ENCODE measurements around the gene PKN2.

PKN2 gene

GRCh38 chr1:88661951-88662699, 21.9 kb upstream of the PKN2 start:
- TF ChIP-seq POLR2A (IDR thresholded peaks at IDR 0.05; ENCODE audit: extremely low read depth, insufficient read length), result no peak
- no peak for TF ChIP-seq CTCF (IDR thresholded peaks at IDR 0.05; ENCODE audit: low read depth, low read length)
- TF ChIP-seq MAX (IDR thresholded peaks at IDR 0.05; ENCODE audit: low read depth, low read length), result no peak
- TF ChIP-seq MYC (IDR thresholded peaks at IDR 0.05; ENCODE audit: low read depth, low read length), result no peak
- DNase-seq (ENCODE audit: low read depth), result no peak
- H3K4me3 ChIP-seq (ENCODE audit: low read depth, low read length), result no peak overlapping the region

GRCh38 chr1:88662723-88663122, 21.4 kb upstream of the PKN2 start:
- TF ChIP-seq MYC (IDR thresholded peaks at IDR 0.05; ENCODE audit: low read depth, low read length) (no peak), CTCF (IDR thresholded peaks at IDR 0.05; ENCODE audit: low read depth, low read length) (no peak), POLR2A (IDR thresholded peaks at IDR 0.05; ENCODE audit: extremely low read depth, insufficient read length) (no peak), MAX (IDR thresholded peaks at IDR 0.05; ENCODE audit: low read depth, low read length) (no peak)
- no peak overlapping the region for H3K4me3 ChIP-seq (ENCODE audit: low read depth, low read length)
- DNase-seq (ENCODE audit: low read depth), result no peak

GRCh38 chr1:88668405-88668804, 15.7 kb upstream of the PKN2 start:
- no peak for DNase-seq (ENCODE audit: low read depth)
- TF ChIP-seq MYC (IDR thresholded peaks at IDR 0.05; ENCODE audit: low read depth, low read length) (no peak), MAX (IDR thresholded peaks at IDR 0.05; ENCODE audit: low read depth, low read length) (no peak), POLR2A (IDR thresholded peaks at IDR 0.05; ENCODE audit: extremely low read depth, insufficient read length) (no peak), CTCF (IDR thresholded peaks at IDR 0.05; ENCODE audit: low read depth, low read length) (no peak)
- no peak overlapping the region for H3K4me3 ChIP-seq (ENCODE audit: low read depth, low read length)

GRCh38 chr1:88670462-88670861, 13.6 kb upstream of the PKN2 start:
- DNase-seq (ENCODE audit: low read depth), result no peak
- H3K4me3 ChIP-seq (ENCODE audit: low read depth, low read length), result no peak overlapping the region
- no peak for TF ChIP-seq CTCF (IDR thresholded peaks at IDR 0.05; ENCODE audit: low read depth, low read length)
- TF ChIP-seq MYC (IDR thresholded peaks at IDR 0.05; ENCODE audit: low read depth, low read length), result no peak
- no peak for TF ChIP-seq POLR2A (IDR thresholded peaks at IDR 0.05; ENCODE audit: extremely low read depth, insufficient read length)
- no peak for TF ChIP-seq MAX (IDR thresholded peaks at IDR 0.05; ENCODE audit: low read depth, low read length)

GRCh38 chr1:88673446-88673845, 10.6 kb upstream of the PKN2 start:
- TF ChIP-seq MYC (IDR thresholded peaks at IDR 0.05; ENCODE audit: low read depth, low read length), result no peak
- no peak for TF ChIP-seq POLR2A (IDR thresholded peaks at IDR 0.05; ENCODE audit: extremely low read depth, insufficient read length)
- TF ChIP-seq MAX (IDR thresholded peaks at IDR 0.05; ENCODE audit: low read depth, low read length), result no peak
- TF ChIP-seq CTCF (IDR thresholded peaks at IDR 0.05; ENCODE audit: low read depth, low read length), result no peak
- H3K4me3 ChIP-seq (ENCODE audit: low read depth, low read length), result no peak overlapping the region
- DNase-seq (ENCODE audit: low read depth), result no peak
